Measurements from ENCODE around the gene MAD2L1.

The MAD2L1 gene

DNA sequence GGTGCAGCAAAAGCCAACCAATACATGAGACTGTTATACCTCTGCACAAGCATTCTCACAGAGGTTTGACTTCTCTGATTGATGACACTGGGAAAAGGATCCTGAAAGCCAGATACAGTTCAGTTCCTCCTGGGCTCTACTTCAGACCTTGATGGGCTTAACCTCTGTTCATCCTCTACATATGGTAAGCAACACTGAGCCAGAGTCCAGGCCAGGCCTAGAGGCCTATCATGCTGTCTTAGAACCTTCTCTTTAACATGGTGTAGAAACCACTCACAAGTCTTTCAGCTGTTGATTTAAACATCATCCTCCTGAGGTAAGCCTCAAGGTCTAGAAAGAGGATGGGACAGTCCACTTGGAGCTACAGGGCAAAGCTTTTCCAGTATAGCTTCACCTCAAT is 9.2 kb downstream of the MAD2L1 start:
- DNase-seq (ENCODE audit: low spot score) = no peak

DNA sequence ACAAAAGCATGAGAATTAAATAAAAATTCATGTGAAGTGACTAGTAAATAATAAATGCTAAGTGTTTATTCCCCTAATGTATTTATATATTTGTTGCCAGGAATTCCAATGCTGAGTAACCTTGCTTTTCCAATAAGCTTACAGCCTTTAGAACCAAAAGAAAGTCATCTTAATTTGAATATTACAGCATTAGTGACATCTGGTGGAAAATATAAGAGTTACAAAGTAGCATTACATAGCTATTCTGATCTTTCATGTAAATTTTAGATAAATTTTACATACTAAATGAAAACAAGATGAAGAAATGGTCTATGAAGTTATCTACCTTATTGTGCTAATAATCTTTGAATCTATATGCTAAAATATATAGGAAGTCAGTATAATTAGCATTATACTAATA is 10.4 kb downstream of the MAD2L1 start:
- peak; percentile 6 for DNase-seq (ENCODE audit: low spot score)

DNA sequence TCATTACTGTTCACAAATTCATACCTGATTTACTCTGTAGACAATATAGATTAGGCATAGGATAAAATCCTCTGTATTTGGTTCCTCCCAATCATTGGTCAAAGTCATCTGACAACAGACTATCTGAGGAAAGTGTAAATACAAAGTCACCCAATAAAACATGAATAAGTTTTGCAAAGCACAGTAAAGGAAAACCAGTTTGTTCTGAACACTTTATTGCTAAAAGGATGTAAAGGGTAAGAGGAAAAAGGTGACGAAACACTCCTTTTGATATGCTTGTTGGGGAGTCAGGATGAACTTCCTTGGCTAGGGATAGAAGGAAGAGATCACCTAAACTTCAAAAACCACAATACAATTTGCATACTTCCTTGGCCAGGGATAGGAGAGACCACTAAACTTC is 10.9 kb downstream of the MAD2L1 start:
- DNase-seq (ENCODE audit: low spot score) = no peak

DNA sequence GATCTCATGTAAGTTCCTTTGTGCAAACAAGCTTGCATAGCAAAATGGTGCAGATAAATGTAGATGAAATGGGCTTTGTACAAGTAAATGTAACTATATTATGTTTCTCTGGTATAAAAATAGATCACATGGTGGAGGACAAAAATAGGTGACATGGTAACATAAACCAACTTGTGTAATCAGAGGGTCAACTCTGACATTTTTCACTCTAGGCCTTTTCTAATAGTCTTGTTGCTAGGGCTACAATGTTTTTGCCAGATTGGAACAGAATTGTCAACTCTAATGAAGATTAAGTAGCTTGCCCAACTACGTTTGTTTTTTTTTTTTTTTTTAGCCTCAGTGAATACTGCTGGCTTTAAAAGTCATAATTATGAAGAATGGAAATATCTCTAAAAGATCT is 11.5 kb downstream of the MAD2L1 start:
- DNase-seq (ENCODE audit: low spot score) = no peak

DNA sequence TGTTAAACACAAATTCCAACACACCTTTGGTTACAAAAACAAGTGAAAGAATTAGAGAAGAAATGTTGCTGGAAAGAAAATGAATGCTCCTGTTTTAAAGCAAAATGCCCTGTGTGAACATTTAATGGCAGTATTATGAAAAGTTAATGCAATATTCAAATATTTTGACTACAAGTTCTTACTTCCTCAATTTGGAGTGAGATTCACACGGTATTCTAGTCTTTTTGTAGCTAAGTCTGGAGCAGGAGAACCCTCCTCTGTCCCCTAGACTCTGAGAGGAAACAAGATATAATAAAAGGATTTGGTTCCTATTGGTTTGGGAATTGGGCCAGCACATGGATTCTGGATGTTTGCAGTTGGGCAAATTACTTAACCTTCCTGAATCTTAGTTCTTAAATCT is 12.7 kb downstream of the MAD2L1 start:
- DNase-seq (ENCODE audit: low spot score) = no peak

DNA sequence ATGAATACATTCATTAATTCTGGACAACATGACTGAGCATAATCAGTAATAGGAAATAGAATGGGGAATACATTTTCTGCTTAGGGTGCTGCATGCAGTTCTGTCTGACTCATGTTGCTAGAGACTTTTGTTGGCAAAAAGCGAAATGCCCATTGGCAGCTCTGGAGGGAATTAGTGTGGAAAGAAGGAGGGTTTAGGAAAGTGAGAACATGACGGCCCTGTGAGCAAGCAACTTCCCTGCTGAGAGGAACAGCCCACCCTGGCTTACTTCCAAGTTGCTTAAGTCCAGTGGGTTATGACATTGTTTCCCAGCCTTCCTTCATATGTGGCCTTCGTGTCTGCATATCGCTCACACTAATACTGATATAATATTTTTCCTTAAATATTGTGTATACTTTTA is 13.8 kb downstream of the MAD2L1 start:
- DNase-seq (ENCODE audit: low spot score) = no peak

DNA sequence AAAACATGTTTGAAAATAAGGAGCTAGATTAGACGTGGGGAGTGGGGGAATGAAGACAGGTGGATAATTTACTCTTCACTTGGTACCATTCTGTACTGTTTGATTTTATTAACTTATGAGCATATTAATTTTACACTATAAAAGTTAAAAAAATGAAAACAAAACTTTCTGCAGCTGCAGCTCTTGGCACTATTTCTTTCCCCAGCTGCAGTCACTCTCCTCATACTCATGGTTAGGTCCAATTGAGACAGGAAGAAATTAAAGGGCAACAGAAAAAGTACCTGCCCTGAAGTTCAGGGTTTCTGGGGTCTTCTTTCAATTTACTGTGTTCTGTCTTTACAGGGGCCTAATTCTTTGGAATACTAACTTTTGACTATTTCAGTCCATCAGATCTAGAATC is 15.4 kb downstream of the MAD2L1 start:
- DNase-seq (ENCODE audit: low spot score) = no peak

DNA sequence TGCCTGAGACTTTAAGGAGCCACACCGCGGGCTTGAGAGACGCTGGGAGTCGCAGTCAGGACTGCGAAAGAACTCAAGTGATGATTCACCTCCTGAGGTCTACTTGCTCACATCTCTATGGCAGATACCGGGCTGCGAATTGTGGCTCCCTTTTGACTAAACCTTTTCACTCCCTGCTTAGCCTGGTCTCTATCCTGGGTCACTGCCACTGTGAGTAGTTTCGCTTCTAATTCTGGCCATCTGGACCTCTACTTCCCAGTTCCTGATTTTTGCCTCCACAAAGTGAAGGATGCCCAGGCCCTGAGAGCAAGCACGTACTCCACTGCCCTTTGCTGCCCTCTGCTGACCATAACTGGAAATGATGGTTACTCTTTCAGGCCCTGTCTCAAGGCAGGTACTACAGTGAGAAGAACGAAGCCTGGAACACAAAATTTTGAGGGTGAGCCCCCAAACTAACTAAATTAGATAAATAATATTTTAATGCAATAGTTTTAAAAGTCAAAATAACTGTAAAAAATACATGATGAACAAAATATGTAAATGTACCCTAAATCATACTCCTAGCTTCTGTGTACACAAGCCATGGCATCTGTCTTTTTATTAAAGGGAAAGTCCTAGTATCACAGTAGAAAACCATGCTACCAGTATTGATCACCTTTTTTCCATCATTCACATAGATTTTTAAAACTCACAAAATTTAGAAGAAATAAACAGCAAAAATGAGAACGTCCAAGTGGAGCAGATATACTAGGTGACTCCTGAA is 16.7 kb downstream of the MAD2L1 start:
- DNase-seq (ENCODE audit: low spot score) = peak; percentile 51

DNA sequence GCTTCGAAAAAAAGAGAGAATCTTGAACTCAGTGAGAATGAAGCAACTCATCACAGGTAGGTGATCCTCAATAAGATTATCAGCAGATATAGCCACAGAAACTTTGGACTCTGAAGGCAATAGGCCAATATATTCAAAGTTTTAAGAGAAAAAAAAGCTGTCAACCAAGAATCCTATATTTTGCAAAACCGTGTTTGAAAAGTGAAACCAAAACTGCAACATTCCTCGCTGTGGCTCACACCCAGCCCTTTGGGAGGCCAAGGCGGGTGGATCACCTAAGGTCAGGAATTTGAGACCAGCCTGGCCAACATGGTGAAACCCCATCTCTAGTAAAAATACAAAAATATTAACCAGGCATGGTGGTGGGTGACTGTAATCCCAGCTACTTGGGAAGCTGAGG is 22.8 kb downstream of the MAD2L1 start:
- no peak for DNase-seq (ENCODE audit: low spot score)

DNA sequence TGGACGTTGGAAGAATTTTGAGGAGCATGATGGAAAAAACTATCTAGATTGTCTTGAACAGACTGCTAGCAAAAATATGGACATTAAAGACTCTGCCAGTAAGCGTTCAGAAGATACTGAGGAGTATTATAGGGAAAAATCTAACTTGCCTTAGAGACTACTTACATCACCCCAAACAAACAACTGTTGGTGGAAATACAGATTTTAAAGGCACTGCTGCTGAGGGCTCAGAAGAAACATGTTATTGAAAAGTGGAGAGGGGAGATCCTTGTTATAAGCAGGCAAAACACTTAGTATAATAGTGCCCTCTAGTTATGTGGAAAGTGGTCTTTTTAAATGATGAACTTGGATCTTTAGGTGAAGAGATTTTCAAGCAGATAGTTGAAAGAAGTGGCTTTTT is 29.2 kb downstream of the MAD2L1 start:
- no peak for DNase-seq (ENCODE audit: low spot score)

DNA sequence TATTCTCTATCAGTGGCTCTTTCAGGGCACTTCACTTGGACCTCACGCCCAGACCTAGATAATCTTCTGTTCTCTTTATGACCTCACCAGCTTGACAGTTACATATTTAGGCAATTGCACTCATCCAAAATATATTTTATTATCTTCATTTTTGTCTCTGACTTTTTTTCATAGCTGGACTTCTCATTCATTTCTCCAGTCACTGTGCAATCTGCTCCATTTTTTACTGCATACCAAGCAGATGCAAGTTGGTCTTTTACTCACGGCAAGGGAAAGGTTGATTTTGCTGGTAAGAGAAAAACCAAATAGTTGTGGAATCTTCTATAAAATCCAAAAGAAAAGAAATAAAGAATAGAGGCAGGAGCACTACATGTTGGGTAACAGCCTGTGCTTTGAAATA is 31.7 kb downstream of the MAD2L1 start:
- DNase-seq (ENCODE audit: low spot score) = no peak

DNA sequence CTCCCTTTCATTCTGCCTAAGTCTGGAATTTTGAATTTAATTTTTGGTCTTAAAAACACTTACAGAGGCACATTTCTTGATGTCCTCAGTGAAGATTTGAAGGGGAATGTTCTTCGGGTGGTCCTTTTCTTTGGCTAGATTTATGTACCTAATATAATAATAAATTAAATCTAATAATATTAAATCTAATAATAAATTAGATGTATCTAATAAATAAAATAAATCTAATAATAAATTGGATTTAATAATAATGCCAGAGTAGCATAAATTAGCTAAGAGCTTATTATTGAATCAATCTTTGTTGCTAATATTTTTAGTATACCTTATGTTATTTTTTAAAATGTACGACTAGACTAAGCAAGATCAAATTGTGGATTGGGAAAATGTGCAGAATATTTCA is 39.8 kb downstream of the MAD2L1 start:
- no peak for DNase-seq (ENCODE audit: low spot score)

DNA sequence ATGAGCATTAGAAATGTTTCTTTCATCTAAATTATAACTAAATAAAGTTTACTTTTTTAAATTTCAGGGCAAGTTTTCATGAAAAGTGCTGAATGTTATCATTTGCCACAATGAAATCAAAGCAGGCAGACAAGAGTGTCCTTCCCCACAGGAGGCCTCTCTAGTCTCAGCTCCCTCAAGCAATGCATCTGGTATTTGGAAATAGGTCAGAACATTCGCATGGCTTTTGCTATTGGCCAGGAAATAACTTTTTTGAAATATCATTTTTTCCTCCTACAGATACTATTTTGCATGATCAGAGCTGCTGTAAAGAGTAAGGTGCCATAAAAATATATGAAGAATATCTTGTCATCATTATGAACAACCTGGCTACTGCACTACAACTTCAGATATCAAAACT is 41.1 kb downstream of the MAD2L1 start:
- DNase-seq (ENCODE audit: low spot score) = no peak

DNA sequence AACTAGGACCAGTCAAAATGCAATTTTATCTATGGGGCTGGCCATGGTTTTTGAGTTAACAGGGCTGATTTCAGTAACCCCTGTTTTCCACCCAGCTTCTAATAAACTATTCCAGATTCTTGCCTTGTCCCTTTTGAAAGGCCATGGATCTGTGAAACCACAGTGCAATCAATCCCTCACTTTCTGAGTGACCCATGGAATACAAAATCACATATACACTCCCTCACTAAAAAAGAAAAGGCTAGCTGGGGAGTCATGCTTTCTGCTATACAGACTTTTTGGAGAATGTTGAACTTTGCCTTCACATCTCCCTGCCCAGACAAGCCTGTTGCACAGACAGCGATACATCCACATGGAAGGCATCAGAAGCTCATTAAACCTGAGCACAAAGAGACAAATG is 47.9 kb downstream of the MAD2L1 start:
- DNase-seq (ENCODE audit: low spot score) = no peak

DNA sequence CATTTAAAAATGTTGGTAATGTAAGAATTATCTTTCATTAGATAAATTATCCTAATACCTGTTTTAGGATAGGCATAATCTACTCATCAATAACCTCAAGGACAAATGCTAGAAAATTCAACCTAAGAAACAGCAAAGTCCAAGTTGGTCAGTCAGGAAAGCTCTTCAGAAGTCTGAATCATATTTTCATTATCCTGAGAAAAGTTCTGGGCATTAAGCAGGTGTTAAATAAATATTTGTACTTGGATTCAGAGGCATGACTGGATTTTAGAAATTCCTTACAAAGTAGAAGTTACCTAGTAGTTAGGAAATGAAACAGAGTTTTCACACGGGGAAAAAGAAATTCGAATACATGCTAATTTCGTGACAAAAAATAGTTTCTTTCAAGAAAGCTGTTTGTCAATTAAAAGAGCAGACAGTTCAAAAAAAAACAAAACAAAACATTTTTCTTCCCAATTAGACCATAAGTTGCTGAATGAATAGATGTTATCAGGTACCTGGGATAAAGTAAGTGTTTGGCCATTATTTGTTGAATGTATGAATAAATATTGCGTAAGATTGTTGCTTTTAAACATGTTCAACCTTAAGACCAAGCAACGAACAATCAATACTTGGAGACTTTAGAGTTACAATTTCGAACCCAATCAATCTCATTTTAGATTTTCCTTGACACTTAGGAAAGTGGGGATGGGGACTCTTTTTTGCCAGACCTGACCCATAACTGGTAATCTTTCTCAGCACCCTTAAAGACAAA is 48.5 kb downstream of the MAD2L1 start:
- no peak for DNase-seq (ENCODE audit: low spot score)

DNA sequence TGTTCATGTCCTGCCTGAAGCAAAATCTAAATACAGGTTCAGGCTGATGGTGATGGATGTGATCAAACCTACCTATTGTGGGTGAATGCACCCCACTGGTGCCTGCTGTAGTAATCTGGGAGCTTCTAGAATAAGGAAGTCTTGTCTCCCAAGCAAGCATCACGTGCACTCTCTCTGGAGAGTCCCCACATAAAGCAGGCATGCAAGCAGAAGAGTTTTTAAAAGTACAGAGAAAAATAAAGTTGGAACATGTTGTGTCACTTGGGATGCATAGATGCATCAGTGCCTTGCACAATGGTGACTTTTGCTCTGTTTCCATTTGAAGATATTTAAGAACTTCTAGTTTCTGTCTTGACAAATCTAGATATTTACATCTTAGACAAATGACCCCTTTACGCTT is 54.9 kb downstream of the MAD2L1 start:
- no peak for DNase-seq (ENCODE audit: low spot score)

DNA sequence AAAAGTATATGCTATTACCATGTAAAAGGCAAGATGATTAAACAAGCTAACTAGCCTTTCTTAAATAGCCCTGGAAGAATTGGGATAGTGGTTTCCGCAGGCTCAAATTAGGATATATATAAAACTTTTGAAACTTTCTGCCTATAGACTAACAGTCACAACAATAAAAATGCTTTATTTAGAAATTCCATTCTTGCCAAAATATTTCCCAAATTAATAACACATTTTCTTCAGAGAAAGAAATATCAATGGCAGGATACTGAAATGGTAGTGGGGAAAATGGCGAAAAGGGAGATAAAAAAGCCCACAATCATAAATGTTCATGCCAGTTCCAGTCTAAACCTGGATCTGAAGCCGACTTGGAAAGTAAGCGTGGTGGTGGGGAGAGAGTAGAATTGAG is 56.0 kb downstream of the MAD2L1 start:
- no peak for DNase-seq (ENCODE audit: low spot score)

DNA sequence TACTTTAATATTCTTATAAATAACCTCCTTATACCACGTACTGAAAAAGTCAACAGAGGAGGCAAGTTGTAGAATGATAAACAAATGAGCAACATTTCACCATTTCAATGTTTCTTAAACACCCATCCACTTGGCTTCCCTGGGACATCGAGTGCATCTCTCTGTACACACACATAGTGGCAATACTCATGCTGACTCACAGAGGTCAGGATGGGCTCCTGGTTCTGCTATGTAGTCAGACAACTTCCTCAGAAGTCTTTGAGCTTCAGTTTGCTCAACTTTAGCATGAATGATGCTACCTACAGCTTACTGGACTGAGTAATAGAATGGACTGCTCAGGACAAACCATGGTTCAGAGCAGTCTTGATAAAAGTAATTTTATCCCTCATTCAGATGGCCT is 56.9 kb downstream of the MAD2L1 start:
- no peak for DNase-seq (ENCODE audit: low spot score)

DNA sequence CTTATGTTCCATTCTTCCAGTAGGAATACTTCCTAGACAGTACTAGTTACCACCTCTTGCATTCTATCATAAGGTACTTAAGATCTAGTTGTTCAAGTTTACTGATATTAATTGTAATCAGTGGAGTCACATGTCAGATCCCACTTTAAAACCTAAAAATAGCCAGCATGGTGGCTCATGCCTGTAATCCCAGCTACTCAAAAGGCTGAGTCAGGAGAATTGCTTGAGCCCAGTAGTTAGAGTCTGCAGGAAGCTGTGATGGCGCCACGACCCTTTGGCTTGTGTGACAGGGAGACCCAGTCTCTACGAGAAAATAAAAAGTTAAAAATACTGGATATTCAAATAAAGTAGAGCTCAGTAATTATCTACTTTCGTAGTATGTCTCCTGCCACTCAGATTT is 57.7 kb downstream of the MAD2L1 start:
- no peak for DNase-seq (ENCODE audit: low spot score)

DNA sequence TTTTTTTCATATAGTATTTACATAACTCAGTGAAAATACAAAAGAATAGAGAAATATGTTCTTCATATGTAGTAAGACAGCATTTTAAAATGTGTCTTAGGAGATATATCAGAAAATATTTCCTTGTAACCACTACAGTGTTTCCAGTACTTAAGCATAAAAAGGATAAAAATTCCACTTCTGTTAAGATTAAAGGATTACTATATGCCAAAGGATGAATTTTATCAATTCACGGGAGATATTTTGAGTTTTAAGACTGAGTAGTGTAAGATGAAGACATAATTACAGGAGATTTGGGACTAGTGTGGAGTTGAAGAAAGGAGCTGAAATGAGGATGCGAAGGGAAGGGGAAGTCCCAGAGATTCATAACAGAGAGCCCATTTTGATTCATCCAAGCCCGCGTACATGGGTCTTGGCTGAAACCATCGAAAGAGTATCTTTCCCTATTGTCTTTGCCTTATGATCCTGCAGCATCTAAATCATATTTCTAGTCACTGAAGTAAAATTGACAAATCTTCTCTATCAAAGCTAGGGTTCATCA is 58.7 kb downstream of the MAD2L1 start:
- DNase-seq (ENCODE audit: low spot score) = no peak

DNA sequence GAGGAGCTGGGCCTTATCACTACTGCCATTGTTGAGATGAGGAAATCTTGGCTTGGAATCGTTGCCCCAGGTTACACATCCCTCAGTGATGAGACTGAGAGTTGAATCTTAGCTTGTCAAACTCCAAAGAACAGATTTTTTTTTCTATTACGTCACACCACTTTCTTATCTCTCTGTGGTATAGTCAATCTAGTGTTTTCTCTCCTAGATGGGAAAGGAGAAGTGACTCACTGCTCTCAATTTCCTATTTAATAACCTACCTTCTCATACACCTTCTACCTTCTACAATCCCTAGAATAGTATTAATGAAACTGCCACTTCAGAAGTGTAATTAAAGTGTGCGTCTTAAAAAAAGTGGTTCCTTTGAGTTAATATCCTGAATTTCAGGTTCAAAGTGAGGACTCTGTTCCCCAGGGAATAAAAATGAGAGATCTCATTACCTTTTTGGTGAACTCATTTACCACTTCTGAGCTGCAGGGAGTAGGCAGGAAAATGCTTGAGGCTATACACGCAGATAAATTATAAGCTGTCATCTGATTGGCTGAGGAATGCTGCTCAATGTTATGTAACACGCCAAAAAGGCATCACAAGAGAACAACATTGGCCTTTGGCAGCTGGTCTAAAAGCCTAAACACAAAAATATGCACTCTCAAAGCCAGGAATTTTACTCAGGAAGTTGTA is 59.3 kb downstream of the MAD2L1 start:
- DNase-seq (ENCODE audit: low spot score) = no peak
